ENCODE data around the gene ESPNL.

ESPNL gene

GRCh38 chr2:238091436-238092060, 8.6 kb upstream of the ESPNL start:
- H3K4me1 Mint-ChIP-seq: peaks cover 25% of the 10 kb centered on the region
- H3K4me3 Mint-ChIP-seq: no peak overlapping the region
- no peaks in the 10 kb centered on the region for H3K9me3 Mint-ChIP-seq
- DNase-seq: no peak
- TF ChIP-seq, protein P1, sequence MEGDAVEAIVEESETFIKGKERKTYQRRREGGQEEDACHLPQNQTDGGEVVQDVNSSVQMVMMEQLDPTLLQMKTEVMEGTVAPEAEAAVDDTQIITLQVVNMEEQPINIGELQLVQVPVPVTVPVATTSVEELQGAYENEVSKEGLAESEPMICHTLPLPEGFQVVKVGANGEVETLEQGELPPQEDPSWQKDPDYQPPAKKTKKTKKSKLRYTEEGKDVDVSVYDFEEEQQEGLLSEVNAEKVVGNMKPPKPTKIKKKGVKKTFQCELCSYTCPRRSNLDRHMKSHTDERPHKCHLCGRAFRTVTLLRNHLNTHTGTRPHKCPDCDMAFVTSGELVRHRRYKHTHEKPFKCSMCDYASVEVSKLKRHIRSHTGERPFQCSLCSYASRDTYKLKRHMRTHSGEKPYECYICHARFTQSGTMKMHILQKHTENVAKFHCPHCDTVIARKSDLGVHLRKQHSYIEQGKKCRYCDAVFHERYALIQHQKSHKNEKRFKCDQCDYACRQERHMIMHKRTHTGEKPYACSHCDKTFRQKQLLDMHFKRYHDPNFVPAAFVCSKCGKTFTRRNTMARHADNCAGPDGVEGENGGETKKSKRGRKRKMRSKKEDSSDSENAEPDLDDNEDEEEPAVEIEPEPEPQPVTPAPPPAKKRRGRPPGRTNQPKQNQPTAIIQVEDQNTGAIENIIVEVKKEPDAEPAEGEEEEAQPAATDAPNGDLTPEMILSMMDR (IDR thresholded peaks at IDR 0.05): no peak
- peaks cover 25% of the 10 kb centered on the region for H3K36me3 Mint-ChIP-seq (ENCODE audit: low read depth)
- peaks cover 7% of the 10 kb centered on the region for H3K27me3 Mint-ChIP-seq (ENCODE audit: low read depth, poor library complexity)
- peak overlapping the region; percentile 80 for H3K27ac Mint-ChIP-seq

GRCh38 chr2:238092486-238093035, 7.6 kb upstream of the ESPNL start:
- DNase-seq: no peak
- H3K4me1 Mint-ChIP-seq: peaks cover 25% of the 10 kb centered on the region
- H3K27ac Mint-ChIP-seq: no peak overlapping the region
- peaks cover 17% of the 10 kb centered on the region for H3K36me3 Mint-ChIP-seq (ENCODE audit: low read depth)
- peaks cover 7% of the 10 kb centered on the region for H3K27me3 Mint-ChIP-seq (ENCODE audit: low read depth, poor library complexity)
- TF ChIP-seq, protein P1 (IDR thresholded peaks at IDR 0.05): no peak
- H3K4me3 Mint-ChIP-seq: no peak overlapping the region
- no peaks in the 10 kb centered on the region for H3K9me3 Mint-ChIP-seq

- TF ChIP-seq, protein P1 (IDR thresholded peaks at IDR 0.05): no peak
- no peak for DNase-seq
- Mint-ChIP-seq H3K4me3 (no peak overlapping the region), H3K4me1 (peaks cover 25% of the 10 kb centered on the region), H3K9me3 (no peaks in the 10 kb centered on the region), H3K27ac (peak overlapping the region; percentile 74), H3K36me3 (ENCODE audit: low read depth) (peaks cover 10% of the 10 kb centered on the region), H3K27me3 (ENCODE audit: low read depth, poor library complexity) (peaks cover 7% of the 10 kb centered on the region)
These were observed 6.7 kb upstream of the ESPNL start for GRCh38 chr2:238093181-238094140.

- no peaks in the 10 kb centered on the region for H3K9me3 Mint-ChIP-seq
- TF ChIP-seq, protein P1 (IDR thresholded peaks at IDR 0.05): no peak
- DNase-seq: no peak
- H3K27me3 Mint-ChIP-seq (ENCODE audit: low read depth, poor library complexity): peaks cover 7% of the 10 kb centered on the region
- H3K4me3 Mint-ChIP-seq: no peak overlapping the region
- H3K36me3 Mint-ChIP-seq (ENCODE audit: low read depth): peaks cover 10% of the 10 kb centered on the region
- H3K27ac Mint-ChIP-seq: no peak overlapping the region
- H3K4me1 Mint-ChIP-seq: peaks cover 35% of the 10 kb centered on the region
These were observed 5.6 kb upstream of the ESPNL start for GRCh38 chr2:238094438-238095022.

GRCh38 chr2:238095143-238095542, 5.0 kb upstream of the ESPNL start:
- peaks cover 10% of the 10 kb centered on the region for H3K36me3 Mint-ChIP-seq (ENCODE audit: low read depth)

More at GRCh38 chr2:238095143-238095542, 5.0 kb upstream of the ESPNL start:
- H3K4me3 Mint-ChIP-seq: no peak overlapping the region
- TF ChIP-seq, protein P1 (IDR thresholded peaks at IDR 0.05): no peak
- H3K4me1 Mint-ChIP-seq: peaks cover 35% of the 10 kb centered on the region
- no peak for DNase-seq
- peaks cover 7% of the 10 kb centered on the region for H3K27me3 Mint-ChIP-seq (ENCODE audit: low read depth, poor library complexity)
- no peaks in the 10 kb centered on the region for H3K9me3 Mint-ChIP-seq
- H3K27ac Mint-ChIP-seq: no peak overlapping the region

All from nephron progenitor cell (in vitro differentiated cells).